Retinal pigment epithelial cell (primary cell): ENCODE results near the gene NDST1.

Experiments
- DNase-seq: peaks from one replicate; pipeline ENCODE4 v3.0.0-alpha.2; 2010; ENCODE audit warnings: low read depth
- H3K4me3 ChIP-seq: 2 replicates; pipeline ENCODE4 v1.5.1; 2011; ENCODE audit warnings: mild to moderate bottlenecking, low read length, control low read depth, moderate library complexity
- CTCF ChIP-seq: conservative IDR thresholded peaks from 2 replicates; pipeline ENCODE4 v1.5.1; 2011; ENCODE audit warnings: low read depth, low read length, control low read depth, inconsistent platforms

The NDST1 gene

GRCh38 chr5:150567031-150567717 is 59.2 kb downstream of the NDST1 start:
- DNase-seq: no peak
- H3K4me3 ChIP-seq: no peak overlapping the region
- TF ChIP-seq CTCF: no peak

GRCh38 chr5:150568663-150569062 is 60.7 kb downstream of the NDST1 start:
- no peak overlapping the region for H3K4me3 ChIP-seq
- no peak for DNase-seq
- no peak for TF ChIP-seq CTCF

GRCh38 chr5:150570333-150570732 is 62.4 kb downstream of the NDST1 start:
- no peak for DNase-seq
- TF ChIP-seq CTCF: no peak
- H3K4me3 ChIP-seq: no peak overlapping the region

- TF ChIP-seq CTCF: no peak
- no peak for DNase-seq
- no peak overlapping the region for H3K4me3 ChIP-seq
These were observed 63.9 kb downstream of the NDST1 start for GRCh38 chr5:150571836-150572235.

- TF ChIP-seq CTCF: no peak
- DNase-seq: no peak
- H3K4me3 ChIP-seq: no peak overlapping the region
These were observed 65.3 kb downstream of the NDST1 start for GRCh38 chr5:150573216-150573615.

GRCh38 chr5:150573867-150574817 is 66.2 kb downstream of the NDST1 start:
- TF ChIP-seq CTCF: peak; percentile 35
- DNase-seq: no peak
- H3K4me3 ChIP-seq: no peak overlapping the region
